MCF 10A (cell line): ENCODE data around the gene ARHGAP30. TPM values are rescaled to one million over a fixed set of nuclear protein-coding genes. Genes with fewer than 3 reads are reported as not detected.

Source experiments
- BruUV-seq: library from RNA; stranded (reverse); fragments of 400-500 nt; replicated peaks from 2 replicates; lab custom pipeline; 2021; lab: Mats Ljungman, UMichigan
- CTCF ChIA-PET: fragments of 300-600 bp; sonication (Branson Sonifier 250); formaldehyde crosslinking; extraction: SDS; loops from one replicate; lab custom pipeline; 2021; ENCODE audit warnings: antibody characterized with exemption, inconsistent platforms; lab: Yijun Ruan, JAX
- POLR2A ChIA-PET: fragments of 300-600, 350-650 bp; sonication (Branson Sonifier 250); formaldehyde crosslinking; extraction: SDS; loops from one replicate; lab custom pipeline; 2020; ENCODE audit warnings: antibody characterized with exemption, inconsistent platforms; lab: Yijun Ruan, JAX
- DNase-seq: peaks from one replicate; pipeline ENCODE4 v3.0.0-alpha.2; 2018; ENCODE audit not compliant: unreplicated experiment
- H3K27ac Mint-ChIP-seq: one replicate; pipeline ENCODE4 v1.8.0; 2022; ENCODE audit warnings: mild to moderate bottlenecking, low read depth, mixed read lengths; ENCODE audit not compliant: unreplicated experiment
- H3K27me3 Mint-ChIP-seq: one replicate; pipeline ENCODE4 v1.8.0; 2022; ENCODE audit warnings: mixed read lengths; ENCODE audit not compliant: insufficient read depth, unreplicated experiment
- H3K36me3 Mint-ChIP-seq: one replicate; pipeline ENCODE4 v1.8.0; 2022; ENCODE audit warnings: mild to moderate bottlenecking, moderate library complexity, mixed read lengths; ENCODE audit not compliant: insufficient read depth, unreplicated experiment
- H3K4me1 Mint-ChIP-seq: one replicate; pipeline ENCODE4 v1.8.0; 2022; ENCODE audit warnings: mixed read lengths; ENCODE audit not compliant: insufficient read depth, unreplicated experiment
- H3K4me3 Mint-ChIP-seq: one replicate; pipeline ENCODE4 v1.8.0; 2022; ENCODE audit warnings: mild to moderate bottlenecking, moderate library complexity, mixed read lengths; ENCODE audit not compliant: unreplicated experiment
- H3K9me3 Mint-ChIP-seq: one replicate; pipeline ENCODE4 v1.8.0; 2022; ENCODE audit warnings: mixed read lengths; ENCODE audit not compliant: unreplicated experiment
- CTCF ChIP-seq: fragments of 200-600 bp; IDR thresholded peaks from one replicate; pipeline ENCODE4 v1.8.0; 2022; ENCODE audit warnings: antibody characterized with exemption, mild to moderate bottlenecking; ENCODE audit not compliant: unreplicated experiment
- intact Hi-C: fragments of 100-400 bp; cut with micrococcal nuclease; formaldehyde crosslinking; loops from 2 replicates; pipeline ENCODE4 v1.14.1; 2022
- total RNA-seq: library from RNA; stranded (reverse); gene quantifications from 2 replicates; pipeline ENCODE4 v1.2.3, GENCODE V29; 2022

The ARHGAP30 gene
- total RNA-seq, 1 experiment from 2014 or later = 0.58 TPM

- Mint-ChIP-seq H3K4me1 (peaks cover 45% of the 10 kb centered on the region), H3K27me3 (no peaks in the 10 kb centered on the region), H3K36me3 (peaks cover 47% of the 10 kb centered on the region), H3K27ac (peak overlapping the region; percentile 21), H3K4me3 (no peak overlapping the region), H3K9me3 (no peaks in the 10 kb centered on the region)
- no peak for TF ChIP-seq CTCF
- DNase-seq = no peak
- BruUV-seq = no TSS peak
- POLR2A ChIA-PET = interaction anchor here (3.0 kb wide), 1 partner anchor 36 kb away, joined by 9 read pairs; no protein-coding TSS in a partner anchor
- intact Hi-C loops = no loop called here
- CTCF ChIA-PET = interaction anchor here (0.7 kb wide), 1 partner anchor 29 kb away, joined by 4 read pairs; no protein-coding TSS in a partner anchor
These were observed 41.4 kb upstream of the ARHGAP30 start for GRCh38 chr1:161111117-161111516.

- H3K36me3 Mint-ChIP-seq = peaks cover 61% of the 10 kb centered on the region
- H3K4me3 Mint-ChIP-seq = no peak overlapping the region
- no peak for DNase-seq
- no peak for TF ChIP-seq CTCF
- intact Hi-C loops = no loop called here
- CTCF ChIA-PET = interaction anchor here (0.6 to 6.4 kb wide), 6 partner anchors 9 to 184 kb away, joined by 3 to 46 read pairs (median 4); partner anchors contain the start of gene KLHDC9
- H3K27ac Mint-ChIP-seq = peak overlapping the region; percentile 9
- peaks cover 20% of the 10 kb centered on the region for H3K4me1 Mint-ChIP-seq
- no peaks in the 10 kb centered on the region for H3K27me3 Mint-ChIP-seq
- POLR2A ChIA-PET = interaction anchor here (0.8 to 3.7 kb wide), 4 partner anchors 9 to 86 kb away, joined by 3 to 36 read pairs (median 10); partner anchors contain the start of genes F11R, NIT1 and PFDN2
- BruUV-seq = no TSS peak
- no peaks in the 10 kb centered on the region for H3K9me3 Mint-ChIP-seq
These were observed 36.7 kb upstream of the ARHGAP30 start for GRCh38 chr1:161106431-161106830.

GRCh38 chr1:161100556-161100955 lies 30.9 kb upstream of the ARHGAP30 start:
- H3K36me3 Mint-ChIP-seq = peaks cover 66% of the 10 kb centered on the region
- POLR2A ChIA-PET = interaction anchor here (1.1 to 6.7 kb wide), 9 partner anchors 12 to 258 kb away, joined by 3 to 91 read pairs (median 10); partner anchors contain the start of genes F11R, TSTD1 and USF1
- H3K9me3 Mint-ChIP-seq = no peaks in the 10 kb centered on the region
- intact Hi-C loops = no loop called here
- peaks cover 36% of the 10 kb centered on the region for H3K4me1 Mint-ChIP-seq
- H3K27ac Mint-ChIP-seq = no peak overlapping the region
- no peak for DNase-seq
- no peaks in the 10 kb centered on the region for H3K27me3 Mint-ChIP-seq
- CTCF ChIA-PET = interaction anchor here (0.6 to 10.3 kb wide), 17 partner anchors 19 to 282 kb away, joined by 3 to 331 read pairs (median 5); partner anchors contain the start of genes ARHGAP30 and TSTD1
- TSS peak; percentile 18 for BruUV-seq
- TF ChIP-seq CTCF = no peak
- no peak overlapping the region for H3K4me3 Mint-ChIP-seq

- H3K36me3 Mint-ChIP-seq = peaks cover 63% of the 10 kb centered on the region
- peak overlapping the region; percentile 52 for H3K27ac Mint-ChIP-seq
- BruUV-seq = no TSS peak
- CTCF ChIA-PET = interaction anchor here (0.6 to 10.3 kb wide), 26 partner anchors 8 to 487 kb away, joined by 3 to 331 read pairs (median 9); partner anchors contain the start of genes ARHGAP30, DEDD, F11R and NECTIN4
- no peak overlapping the region for H3K4me3 Mint-ChIP-seq
- POLR2A ChIA-PET = interaction anchor here (0.6 to 6.7 kb wide), 14 partner anchors 13 to 837 kb away, joined by 3 to 91 read pairs (median 4); partner anchors contain the start of genes DCAF8, NIT1, PFDN2 and TSTD1
- H3K27me3 Mint-ChIP-seq = no peaks in the 10 kb centered on the region
- DNase-seq = no peak
- no peaks in the 10 kb centered on the region for H3K9me3 Mint-ChIP-seq
- intact Hi-C loops = loop anchor here (5.0 kb wide), 1 partner anchor 262 kb away; no protein-coding TSS in a partner anchor
- TF ChIP-seq CTCF = no peak
- H3K4me1 Mint-ChIP-seq = peaks cover 37% of the 10 kb centered on the region
These were observed 29.6 kb upstream of the ARHGAP30 start for GRCh38 chr1:161099090-161099802.
